MM.1S (cell line): ENCODE results near the gene GHRL.

Experiments used
- DNase-seq: peaks from one replicate; pipeline ENCODE4 v3.0.0-alpha.2; 2015
- H2AFZ ChIP-seq: fragments of 300-600 bp; sonication (generic); 2 replicates; pipeline ENCODE4 v1.6.0; 2016; ENCODE audit warnings: antibody characterized with exemption, low read length
- H3F3A ChIP-seq: fragments of 300-600 bp; sonication (generic); 2 replicates; pipeline ENCODE4 v1.6.1; 2016; ENCODE audit warnings: mild to moderate bottlenecking, antibody characterized with exemption, low read length, moderate library complexity, mixed read lengths; ENCODE audit not compliant: insufficient read depth
- H3K27ac ChIP-seq: fragments of 300-600 bp; sonication (generic); 2 replicates; pipeline ENCODE4 v1.5.1; 2016; ENCODE audit warnings: mild to moderate bottlenecking, low read length
- H3K27me3 ChIP-seq: fragments of 300-600 bp; sonication (generic); replicated peaks from 2 replicates; pipeline ENCODE4 v1.6.0; 2016; ENCODE audit warnings: low read length; ENCODE audit not compliant: insufficient read depth
- H3K36me3 ChIP-seq: fragments of 300-600 bp; sonication (generic); replicated peaks from 2 replicates; pipeline ENCODE4 v1.6.1; 2016; ENCODE audit warnings: mild to moderate bottlenecking, low read length, mixed read lengths; ENCODE audit not compliant: insufficient read depth
- H3K4me1 ChIP-seq: fragments of 300-600 bp; sonication (generic); 2 replicates; pipeline ENCODE4 v1.6.1; 2016; ENCODE audit warnings: low read length, mixed read lengths
- H3K4me2 ChIP-seq: fragments of 300-600 bp; sonication (generic); 2 replicates; pipeline ENCODE4 v1.6.0; 2016; ENCODE audit warnings: low read depth, low read length
- H3K4me3 ChIP-seq: fragments of 300-600 bp; sonication (generic); 2 replicates; pipeline ENCODE4 v1.5.1; 2016; ENCODE audit warnings: low read length, mixed read lengths
- H3K79me2 ChIP-seq: fragments of 300-600 bp; sonication (generic); 2 replicates; pipeline ENCODE4 v1.6.1; 2016; ENCODE audit warnings: mixed run types, low read length, mixed read lengths
- H3K9ac ChIP-seq: fragments of 300-600 bp; sonication (generic); 2 replicates; pipeline ENCODE4 v1.6.1; 2016; ENCODE audit warnings: low read length, mixed read lengths
- H3K9me2 ChIP-seq: fragments of 300-600 bp; sonication (generic); replicated peaks from 2 replicates; pipeline ENCODE4 v1.6.1; 2016; ENCODE audit warnings: mild to moderate bottlenecking, low read length, mixed read lengths; ENCODE audit not compliant: insufficient read depth
- H3K9me3 ChIP-seq: fragments of 300-600 bp; sonication (generic); replicated peaks from 2 replicates; pipeline ENCODE4 v1.6.1; 2016; ENCODE audit warnings: mild to moderate bottlenecking, low read length, mixed read lengths; ENCODE audit not compliant: insufficient read depth
- H4K20me1 ChIP-seq: fragments of 300-600 bp; sonication (generic); 2 replicates; pipeline ENCODE4 v1.6.1; 2016; ENCODE audit warnings: mild to moderate bottlenecking, low read length, moderate library complexity, mixed read lengths; ENCODE audit not compliant: insufficient read depth
- EZH2 ChIP-seq: fragments of 300-600 bp; sonication (generic); optimal IDR thresholded peaks from 2 replicates; pipeline ENCODE3; 2017; ENCODE audit warnings: low read depth, mild to moderate bottlenecking, antibody characterized with exemption, low read length, mixed read lengths
- EZH2phosphoT487 ChIP-seq: fragments of 300-600 bp; sonication (generic); IDR thresholded peaks from 2 replicates; pipeline ENCODE4 v1.6.1; 2018; ENCODE audit warnings: antibody characterized with exemption, low read length
- TF ChIP-seq, protein P1 (sequence below): fragments of 300-600 bp; sonication (generic); IDR thresholded peaks from 2 replicates; pipeline ENCODE4 v1.5.1; 2016; ENCODE audit warnings: antibody characterized with exemption, low read length, mixed read lengths

The GHRL gene

DNA sequence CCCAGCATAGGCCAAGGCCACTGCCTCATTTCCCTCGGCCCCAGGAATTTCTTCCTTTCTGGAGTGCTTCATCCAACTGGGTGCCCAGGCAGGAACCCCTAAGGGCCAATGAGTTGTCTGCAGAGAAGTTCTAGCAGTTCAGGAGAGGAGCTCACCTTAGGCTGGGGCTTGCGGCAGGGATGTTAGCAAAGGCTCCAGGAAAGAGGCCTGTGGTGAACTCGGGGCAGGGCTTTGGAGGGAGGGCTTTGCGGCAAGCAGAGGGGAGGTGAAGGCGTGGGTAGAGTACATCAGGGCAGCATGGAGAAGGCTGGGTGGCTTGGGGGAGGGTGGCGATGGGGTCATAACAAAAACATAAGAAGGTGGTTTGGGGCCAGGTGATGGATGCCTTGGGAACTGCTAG lies 1.1 kb downstream of the GHRL start:
- Histone ChIP-seq H3F3A (no peaks in the 10 kb centered on the region), H2AFZ (no peak overlapping the region), H3K36me3 (no peaks in the 10 kb centered on the region), H3K9me2 (no peaks in the 10 kb centered on the region), H3K9me3 (no peaks in the 10 kb centered on the region), H3K4me1 (no peaks in the 10 kb centered on the region), H3K4me2 (no peak overlapping the region), H3K4me3 (no peak overlapping the region), H4K20me1 (no peaks in the 10 kb centered on the region), H3K79me2 (no peaks in the 10 kb centered on the region), H3K27me3 (no peaks in the 10 kb centered on the region), H3K9ac (no peak overlapping the region), H3K27ac (no peak overlapping the region)
- DNase-seq: no peak
- TF ChIP-seq, protein P1, sequence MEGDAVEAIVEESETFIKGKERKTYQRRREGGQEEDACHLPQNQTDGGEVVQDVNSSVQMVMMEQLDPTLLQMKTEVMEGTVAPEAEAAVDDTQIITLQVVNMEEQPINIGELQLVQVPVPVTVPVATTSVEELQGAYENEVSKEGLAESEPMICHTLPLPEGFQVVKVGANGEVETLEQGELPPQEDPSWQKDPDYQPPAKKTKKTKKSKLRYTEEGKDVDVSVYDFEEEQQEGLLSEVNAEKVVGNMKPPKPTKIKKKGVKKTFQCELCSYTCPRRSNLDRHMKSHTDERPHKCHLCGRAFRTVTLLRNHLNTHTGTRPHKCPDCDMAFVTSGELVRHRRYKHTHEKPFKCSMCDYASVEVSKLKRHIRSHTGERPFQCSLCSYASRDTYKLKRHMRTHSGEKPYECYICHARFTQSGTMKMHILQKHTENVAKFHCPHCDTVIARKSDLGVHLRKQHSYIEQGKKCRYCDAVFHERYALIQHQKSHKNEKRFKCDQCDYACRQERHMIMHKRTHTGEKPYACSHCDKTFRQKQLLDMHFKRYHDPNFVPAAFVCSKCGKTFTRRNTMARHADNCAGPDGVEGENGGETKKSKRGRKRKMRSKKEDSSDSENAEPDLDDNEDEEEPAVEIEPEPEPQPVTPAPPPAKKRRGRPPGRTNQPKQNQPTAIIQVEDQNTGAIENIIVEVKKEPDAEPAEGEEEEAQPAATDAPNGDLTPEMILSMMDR: no peak
- TF ChIP-seq EZH2 (no peak), EZH2phosphoT487 (no peak)

- no peaks in the 10 kb centered on the region for H3K9me2 ChIP-seq
- no peak for DNase-seq
- H3K4me2 ChIP-seq: no peak overlapping the region
- no peaks in the 10 kb centered on the region for H3K4me1 ChIP-seq
- no peak overlapping the region for H3K4me3 ChIP-seq
- TF ChIP-seq, protein P1: no peak
- TF ChIP-seq EZH2 (no peak), EZH2phosphoT487 (no peak)
- no peak overlapping the region for H3K27ac ChIP-seq
- no peak overlapping the region for H3K9ac ChIP-seq
- no peaks in the 10 kb centered on the region for H3K27me3 ChIP-seq
- H4K20me1 ChIP-seq: no peaks in the 10 kb centered on the region
- no peaks in the 10 kb centered on the region for H3K79me2 ChIP-seq
- H3F3A ChIP-seq: no peaks in the 10 kb centered on the region
- H3K9me3 ChIP-seq: no peaks in the 10 kb centered on the region
- H2AFZ ChIP-seq: no peak overlapping the region
- no peaks in the 10 kb centered on the region for H3K36me3 ChIP-seq
Measured at GRCh38 chr3:10290481-10291176, 2.1 kb downstream of the GHRL start.

DNA sequence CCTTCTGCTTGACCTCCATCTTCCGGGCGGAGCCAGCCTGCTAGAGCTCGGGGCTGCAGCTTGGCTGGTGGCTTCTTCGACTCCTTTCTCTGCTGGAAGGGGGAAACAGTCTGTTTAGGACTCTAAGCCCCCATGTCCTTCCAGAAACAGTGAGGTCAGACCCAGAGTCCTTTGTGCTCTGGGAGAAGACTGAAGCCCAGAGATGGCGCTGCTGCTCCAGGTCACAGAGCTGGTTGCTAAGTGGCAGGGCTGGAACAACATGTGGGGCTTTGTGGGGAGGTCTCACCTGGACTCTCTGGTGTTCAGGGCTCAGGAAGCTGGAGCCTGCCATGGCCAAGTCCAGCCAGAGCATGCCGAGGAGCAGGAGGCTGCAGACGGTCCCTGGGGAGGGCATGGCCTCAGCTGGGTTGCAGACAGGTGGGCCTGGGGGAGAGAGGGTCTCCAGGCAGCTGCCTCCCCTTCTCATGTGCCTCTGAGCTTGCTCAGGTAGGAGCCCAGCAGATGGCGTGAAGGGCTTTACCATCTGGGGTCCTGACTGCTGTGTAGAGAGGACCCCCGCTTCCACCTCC lies 2.9 kb downstream of the GHRL start:
- Histone ChIP-seq H3K36me3 (no peaks in the 10 kb centered on the region), H3K4me1 (no peaks in the 10 kb centered on the region), H3F3A (no peaks in the 10 kb centered on the region), H3K4me3 (no peak overlapping the region), H3K9me2 (no peaks in the 10 kb centered on the region), H3K79me2 (no peaks in the 10 kb centered on the region), H2AFZ (no peak overlapping the region), H3K4me2 (no peak overlapping the region), H3K27ac (no peak overlapping the region), H3K9me3 (no peaks in the 10 kb centered on the region), H4K20me1 (no peaks in the 10 kb centered on the region), H3K9ac (no peak overlapping the region), H3K27me3 (no peaks in the 10 kb centered on the region)
- DNase-seq: no peak
- no peak for TF ChIP-seq EZH2
- TF ChIP-seq, protein P1: no peak
